Adipose tissue (tissue), 3 donors: ENCODE data around the gene SIVA1. TPM values are rescaled to one million over a fixed set of nuclear protein-coding genes. Genes with fewer than 3 reads are reported as not detected.
"Not testable (repeated sequence)": the region's sequence is repeated elsewhere in the genome, so short reads cannot be mapped to it uniquely, and the experiment has no call there.

ENCODE experiments used
- H3K27ac ChIP-seq: one replicate; pipeline ENCODE4 v1.5.1; 2013; ENCODE audit warnings: low read depth, low read length
- WGBS, 3 donors: extraction: QIAGEN DNeasy Blood & Tissue Kit; methylation state at CpG; one replicate each; pipeline ENCODE4 v1.1.7; 2013; 5-methylcytosine and 5-hydroxymethylcytosine counted together
- polyA plus RNA-seq, 3 donors: library from polyadenylated mRNA; stranded (reverse); fragments of 200-250 nt; gene quantifications; one replicate each; pipeline ENCODE4 v1.2.3, GENCODE V29; 2013
- donor health status: healthy with polysubstance abuse.
- donor health status: Bipolar disorder and iron deficiency.
- donor health status: healthy.

Gene SIVA1
- polyA plus RNA-seq, 3 donors: 148 to 213 (median 182) TPM

DNA sequence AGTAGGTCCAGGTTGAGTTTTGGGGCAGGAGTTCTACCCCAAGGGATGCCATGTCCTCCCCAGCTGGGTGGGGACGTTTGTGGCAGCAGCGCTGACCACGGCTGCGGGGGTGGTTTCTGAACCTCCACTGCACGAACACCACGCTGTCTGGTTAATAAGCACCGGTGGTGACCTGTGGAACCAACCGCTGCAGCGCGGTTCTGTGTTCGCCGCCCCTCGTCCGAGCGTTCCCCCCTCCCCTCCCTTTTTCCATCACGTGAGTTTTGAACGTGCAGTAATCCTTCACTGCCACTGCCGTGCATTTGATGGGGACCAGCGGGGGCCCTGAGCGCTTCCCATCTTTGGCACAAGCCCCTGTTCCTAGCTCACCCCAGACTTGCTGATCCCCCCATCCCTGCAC is 35.3 kb upstream of the SIVA1 start:
- no peak overlapping the region for H3K27ac ChIP-seq
- 72 to 81% (median 80%) methylated on average over 20 of the region's 20 CpGs for WGBS, 3 donors

DNA sequence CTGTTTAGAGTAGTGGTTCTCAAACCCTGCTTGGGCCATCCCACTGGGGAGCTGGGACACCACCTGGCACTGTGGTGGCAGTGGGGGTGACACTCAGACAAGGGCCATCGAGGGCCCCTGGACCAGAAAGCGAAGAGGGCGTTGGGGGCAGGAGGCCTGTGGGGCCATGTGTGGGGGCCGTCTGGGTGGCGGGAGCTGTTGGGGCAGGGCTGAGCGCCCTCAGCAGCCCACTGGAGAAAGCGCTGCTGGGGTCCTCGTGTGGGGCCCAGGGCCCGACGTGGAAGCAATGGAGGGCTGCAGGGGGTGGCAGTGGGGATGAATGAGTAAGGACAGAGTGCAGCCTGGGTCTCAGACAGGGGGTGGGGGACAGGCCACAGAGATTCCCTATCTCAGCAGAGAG is 34.8 kb upstream of the SIVA1 start:
- H3K27ac ChIP-seq: no peak overlapping the region

DNA sequence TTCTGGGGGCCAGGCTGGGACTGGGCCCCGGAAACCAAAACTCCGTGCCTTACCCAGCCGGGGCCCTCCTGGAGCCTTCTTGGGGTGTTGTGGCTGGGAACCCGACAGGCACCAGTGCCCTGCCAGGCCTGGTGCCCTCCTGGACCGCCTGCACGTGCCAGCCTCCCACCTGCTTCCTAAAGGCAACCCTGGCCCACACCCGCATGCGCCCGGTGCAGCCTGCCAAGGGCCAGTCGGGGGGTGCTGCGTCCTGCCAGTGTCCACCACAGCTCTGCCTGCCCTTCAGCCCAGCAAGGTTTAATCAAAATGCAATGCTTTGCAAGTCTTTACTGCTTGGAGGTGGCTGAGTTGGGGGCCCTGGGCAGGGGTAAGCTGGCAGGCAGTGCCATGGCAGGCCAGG is 34.1 kb upstream of the SIVA1 start:
- WGBS, 3 donors: 86 to 92% (median 87%) methylated on average over 11 of the region's 11 CpGs
- no peak overlapping the region for H3K27ac ChIP-seq

More for the DNA sequence above, 34.8 kb upstream of the SIVA1 start:
- 86 to 91% (median 89%) methylated on average over 10 of the region's 10 CpGs for WGBS, 3 donors

DNA sequence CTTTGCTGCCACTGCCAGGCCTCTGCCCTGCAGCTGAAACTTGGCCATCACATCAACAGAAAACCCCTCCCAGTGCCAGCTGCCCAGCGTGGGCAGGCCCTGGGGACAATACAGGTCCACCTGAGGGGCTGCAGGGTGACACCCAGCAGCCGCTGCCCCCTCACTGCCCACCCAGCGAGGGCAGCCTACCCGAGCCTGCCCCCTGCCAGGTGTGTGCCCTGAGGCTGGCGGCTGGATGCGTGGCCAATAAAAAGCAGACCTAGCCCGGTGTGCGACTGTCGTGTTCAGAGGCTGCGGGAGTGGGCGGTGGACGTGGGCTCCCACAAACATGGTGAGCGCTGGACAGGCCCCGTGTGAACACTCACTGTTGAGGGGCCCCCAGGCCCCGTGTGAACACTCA is 33.6 kb upstream of the SIVA1 start:
- no peak overlapping the region for H3K27ac ChIP-seq
- 92 to 96% (median 93%) methylated on average over 15 of the region's 15 CpGs for WGBS, 3 donors

DNA sequence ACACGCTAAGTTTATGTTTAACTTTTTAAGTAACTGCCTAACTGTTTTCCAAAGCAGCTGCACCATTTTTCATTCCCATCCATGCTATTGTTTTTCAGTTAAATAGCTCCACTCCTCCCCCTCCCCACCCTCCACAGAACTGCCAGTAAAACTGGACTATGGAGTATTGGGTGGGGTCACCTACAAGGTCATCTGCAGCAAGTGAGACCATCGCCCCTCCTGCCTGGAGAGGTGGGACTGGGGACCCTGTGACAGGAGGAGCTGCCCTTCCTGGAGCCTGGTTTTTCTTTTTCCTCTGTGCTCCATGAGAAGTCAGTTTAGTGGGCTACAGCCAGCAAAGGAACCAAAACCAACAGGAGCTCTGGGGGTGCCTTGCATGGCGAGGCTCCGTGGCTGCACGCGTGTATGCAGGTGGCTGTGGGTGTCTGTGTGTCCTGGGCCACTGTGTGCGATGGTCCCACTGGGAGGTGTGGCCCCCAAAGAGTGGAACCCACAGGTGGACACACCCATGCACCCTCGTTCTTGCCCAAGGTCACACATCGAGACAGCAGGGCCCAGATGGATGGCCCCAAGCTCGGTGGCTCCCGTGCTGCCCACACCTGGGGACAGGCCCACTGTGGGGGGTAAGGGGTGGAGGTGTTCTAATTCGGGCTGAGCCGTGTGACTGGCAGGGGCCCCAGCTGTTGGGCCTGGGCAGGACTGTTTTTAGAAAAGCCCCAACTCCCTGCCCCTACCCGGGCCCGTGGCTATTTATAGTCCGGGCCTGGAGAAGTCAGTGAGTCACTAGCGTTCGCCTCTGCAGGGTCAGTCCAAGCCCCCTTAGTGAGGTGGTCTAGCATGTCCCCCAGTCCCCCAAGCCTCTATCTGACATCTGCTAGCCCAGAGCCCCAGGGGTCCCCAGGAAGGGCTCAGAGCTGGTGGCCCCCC is 31.2 kb upstream of the SIVA1 start:
- H3K27ac ChIP-seq: no peak overlapping the region
- 83 to 84% (median 84%) methylated on average over 18 of the region's 18 CpGs for WGBS, 3 donors

DNA sequence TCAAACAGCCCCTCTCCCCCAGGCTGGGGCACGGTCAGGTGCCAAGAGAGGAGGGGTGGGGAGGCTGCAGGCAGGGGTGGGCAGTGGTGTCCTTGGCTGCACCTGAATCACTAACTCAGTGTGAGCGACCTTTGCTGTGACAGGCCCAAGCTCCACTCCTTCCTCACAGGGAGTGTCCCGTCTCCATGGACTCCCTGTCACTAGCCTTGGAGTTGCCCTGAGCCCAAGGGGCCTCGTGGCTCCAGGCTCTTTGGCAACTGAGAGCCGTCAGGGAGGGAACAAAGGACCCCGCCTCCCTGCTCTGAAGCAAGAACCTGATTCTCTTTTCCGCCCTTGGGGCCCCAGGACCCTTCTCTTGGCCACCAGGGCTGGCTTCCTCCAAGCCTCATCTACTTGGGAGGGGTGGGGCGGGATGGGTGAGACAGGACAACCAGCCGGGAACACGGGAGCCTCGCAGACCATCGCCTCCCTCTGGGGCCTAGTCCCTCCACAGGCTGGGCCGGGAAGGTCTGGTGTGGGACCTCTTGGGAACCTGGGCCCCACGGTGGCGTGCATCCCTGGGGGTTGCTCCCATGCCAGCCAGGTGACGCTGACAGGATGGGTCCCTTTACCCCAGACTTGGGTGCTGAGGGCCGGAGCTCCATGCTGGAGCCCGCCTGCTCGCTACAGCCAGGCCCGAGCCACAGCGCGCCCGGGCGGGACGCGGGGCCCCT is 29.9 kb upstream of the SIVA1 start:
- no peak overlapping the region for H3K27ac ChIP-seq
- 40 to 47% (median 44%) methylated on average over 26 of the region's 26 CpGs for WGBS, 3 donors

DNA sequence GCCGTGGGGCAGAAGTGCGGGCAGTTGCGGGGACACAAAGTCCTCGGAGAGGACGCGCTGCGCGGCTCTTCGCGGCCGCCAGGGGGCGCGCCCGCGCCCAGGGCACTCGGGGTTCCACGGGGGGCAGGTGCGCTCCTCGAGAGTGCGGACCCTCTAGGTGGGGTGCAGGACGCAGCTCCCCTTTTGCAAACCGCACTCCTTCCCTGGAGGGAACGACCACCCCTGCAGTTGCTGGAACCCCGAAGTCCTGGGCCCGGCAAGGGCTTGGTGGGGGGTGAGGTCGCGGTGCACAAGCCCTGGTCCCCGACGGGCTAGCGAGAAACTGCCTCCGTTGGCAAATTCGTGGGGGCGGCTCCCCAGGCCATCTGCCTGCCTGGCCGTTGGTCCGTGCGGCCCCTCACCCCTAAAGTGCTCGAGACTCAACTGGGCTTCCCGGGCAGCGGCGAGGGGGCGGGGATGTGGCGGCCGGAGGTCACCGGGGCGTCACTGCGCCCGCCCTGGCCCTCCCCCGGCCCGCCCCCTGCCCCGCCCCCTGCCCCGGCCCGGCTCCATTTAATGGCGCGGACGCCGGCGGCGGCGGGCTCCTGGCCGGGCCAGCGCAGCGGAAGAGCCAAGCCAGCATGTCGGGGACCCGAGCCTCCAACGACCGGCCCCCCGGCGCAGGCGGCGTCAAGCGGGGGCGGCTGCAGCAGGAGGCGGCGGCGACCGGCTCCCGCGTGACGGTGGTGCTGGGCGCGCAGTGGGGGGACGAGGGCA is 29.1 kb upstream of the SIVA1 start, which contains the start of gene ADSS1:
ADSS1 (plus strand) TSS at position 579 of the 756 bp plus-strand sequence; CDS start at position 621, 42 bp downstream.
- 0 to 1% (median 1%) methylated on average over 54 to 82 of the region's 82 CpGs for WGBS, 3 donors
- H3K27ac ChIP-seq: no peak within 1 kb of the TSS

DNA sequence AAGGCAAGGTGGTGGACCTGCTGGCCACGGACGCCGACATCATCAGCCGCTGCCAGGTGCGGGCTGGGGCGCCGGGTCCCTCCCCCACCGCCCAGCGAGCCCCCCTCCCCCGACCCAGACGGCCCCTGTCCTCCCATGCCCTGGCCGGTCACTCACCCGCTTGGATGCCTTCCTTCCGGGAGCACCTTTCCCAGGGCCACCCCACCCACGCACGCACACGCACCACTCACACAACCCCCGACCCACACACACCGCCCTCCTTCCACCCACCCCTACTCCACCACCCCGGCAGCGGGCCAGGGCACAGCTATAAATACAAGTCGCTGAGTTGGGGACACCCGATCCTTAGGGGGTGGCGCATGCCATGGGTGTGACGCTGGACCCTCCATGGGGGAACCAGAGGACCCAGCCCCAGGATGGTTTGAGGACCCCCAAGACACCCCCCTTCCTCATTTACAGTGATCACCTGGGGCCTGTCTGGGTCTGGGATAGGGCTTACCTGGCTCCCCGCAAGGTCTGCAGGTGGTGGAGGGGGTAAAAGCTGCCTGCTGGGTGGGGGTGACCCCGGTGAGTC is 28.5 kb upstream of the SIVA1 start:
- no peak overlapping the region for H3K27ac ChIP-seq
- 2 to 8% (median 3%) methylated on average over 26 to 27 of the region's 27 CpGs for WGBS, 3 donors

DNA sequence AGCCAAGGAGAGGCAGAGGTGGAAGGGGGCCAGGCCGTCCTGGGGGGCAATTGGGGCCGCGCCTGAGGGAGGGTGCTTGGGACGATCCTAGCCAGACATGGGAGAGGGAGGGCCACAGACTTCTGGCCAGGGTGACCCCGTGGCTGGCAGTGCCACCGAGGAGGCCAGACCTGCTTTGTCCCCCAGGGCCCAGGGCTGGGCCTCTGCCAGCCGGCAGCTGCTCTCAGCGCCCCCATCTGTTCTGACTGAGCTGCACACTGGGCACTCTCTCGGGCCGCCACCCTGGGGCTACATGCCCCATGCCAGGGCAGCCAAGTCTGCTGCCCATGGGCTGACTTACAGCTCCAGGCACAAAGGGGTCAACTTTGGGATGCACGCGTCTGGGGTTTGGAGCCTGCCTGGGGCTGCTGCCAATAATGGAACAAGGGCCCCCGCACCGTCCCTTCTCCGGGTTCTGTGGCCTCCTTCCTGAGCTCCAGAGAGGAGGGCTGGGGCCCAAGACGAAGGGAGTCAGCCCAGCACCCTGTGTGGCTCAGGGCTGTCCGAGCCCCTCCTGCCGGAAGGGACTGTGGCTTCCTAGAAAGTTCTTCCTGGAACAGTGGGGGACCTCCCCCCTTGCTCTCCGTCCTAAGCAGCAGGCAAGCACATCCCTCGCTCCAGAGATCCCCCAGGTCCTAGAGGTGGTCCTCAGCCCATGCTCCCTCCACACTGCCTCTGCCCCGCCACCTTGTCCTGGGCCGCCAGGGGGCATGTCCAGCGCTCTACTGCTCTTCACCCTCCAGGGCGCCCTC is 27.8 kb upstream of the SIVA1 start:
- H3K27ac ChIP-seq: no peak overlapping the region

DNA sequence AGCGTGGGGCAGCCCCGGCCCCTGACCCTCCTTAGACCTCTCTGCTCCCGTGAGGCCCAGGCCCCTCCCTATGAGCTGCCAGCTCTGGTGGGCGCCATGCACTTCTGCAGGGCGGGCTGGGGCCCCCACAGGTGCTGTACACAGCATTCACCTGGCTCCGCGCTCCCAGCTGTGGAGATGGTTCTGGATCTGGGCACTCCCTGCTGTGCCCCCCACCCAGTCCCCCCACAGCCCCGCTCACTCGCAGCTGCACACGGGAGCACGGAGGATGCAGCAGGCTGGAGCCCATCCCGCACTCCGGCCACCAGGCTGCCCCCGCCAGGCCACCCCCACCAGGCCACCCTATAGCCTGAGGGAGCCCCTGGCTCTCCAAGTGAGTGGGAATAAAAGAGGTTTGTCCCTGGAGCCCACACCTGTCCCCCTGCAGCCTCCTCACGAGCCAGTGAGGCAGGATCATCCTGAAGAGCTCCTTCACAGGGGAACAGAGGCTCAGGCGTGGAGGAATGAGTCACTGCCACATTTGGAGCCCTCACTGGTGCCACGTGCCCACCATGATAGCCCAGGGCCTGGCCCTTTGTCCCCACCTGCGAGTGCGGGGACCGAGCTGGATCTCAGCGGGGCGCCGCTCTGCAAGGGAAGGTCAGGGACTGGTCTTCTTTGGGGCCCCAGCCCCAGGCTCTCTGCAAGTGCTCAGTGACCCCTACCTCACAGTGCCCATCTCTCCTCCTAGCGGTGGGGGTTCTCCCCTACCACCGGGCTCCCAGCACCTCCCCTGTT is 27.0 kb upstream of the SIVA1 start:
- no peak overlapping the region for H3K27ac ChIP-seq
- 72 to 85% (median 84%) methylated on average over 25 of the region's 25 CpGs for WGBS, 3 donors

More for the DNA sequence above, 27.8 kb upstream of the SIVA1 start:
- WGBS, 3 donors: 27 to 58% (median 34%) methylated on average over 17 to 24 of the region's 24 CpGs

DNA sequence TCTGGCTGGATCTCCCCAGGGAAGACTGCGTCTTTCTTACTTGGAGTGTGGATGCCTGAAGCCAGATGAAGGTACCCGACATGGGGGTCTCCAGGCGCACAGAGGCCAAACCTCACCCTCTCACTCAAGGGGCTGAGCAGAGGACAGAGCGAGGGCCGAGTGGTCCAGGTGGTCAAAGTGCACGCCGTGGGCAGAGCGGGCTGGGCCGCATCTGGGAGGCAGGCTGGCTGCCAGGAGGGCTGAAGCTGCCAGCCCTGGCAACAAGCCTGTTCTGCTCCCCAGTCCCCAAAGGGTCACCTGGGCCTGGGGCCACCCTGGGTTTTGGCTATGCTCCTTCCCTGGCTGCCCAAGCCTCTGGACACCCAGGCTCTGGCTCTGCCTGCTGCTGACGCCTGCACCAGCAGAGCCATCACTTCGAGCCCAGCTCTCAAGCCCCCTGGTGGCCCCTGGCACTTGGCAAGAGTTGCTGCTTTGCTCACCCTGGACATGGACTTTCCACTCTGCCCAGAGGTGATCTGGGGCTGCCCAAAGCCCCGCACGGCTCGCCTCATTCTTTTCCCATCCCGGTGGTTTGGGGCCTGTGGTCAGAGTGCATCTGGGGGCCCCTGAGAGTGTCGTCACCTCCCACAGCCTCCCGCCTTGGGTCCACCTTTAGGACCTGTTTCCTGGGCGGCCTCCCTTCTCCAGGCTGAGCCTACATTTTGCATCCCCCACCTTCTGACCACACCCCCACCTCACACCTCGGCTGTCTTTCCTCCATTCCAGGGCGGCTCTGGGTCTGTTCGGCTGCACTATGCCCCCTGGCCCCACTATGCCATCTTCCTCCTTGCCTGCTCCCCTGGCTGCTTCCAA is 26.1 kb upstream of the SIVA1 start:
- H3K27ac ChIP-seq: no peak overlapping the region
- WGBS, 3 donors: 60 to 72% (median 62%) methylated on average over 21 of the region's 21 CpGs

DNA sequence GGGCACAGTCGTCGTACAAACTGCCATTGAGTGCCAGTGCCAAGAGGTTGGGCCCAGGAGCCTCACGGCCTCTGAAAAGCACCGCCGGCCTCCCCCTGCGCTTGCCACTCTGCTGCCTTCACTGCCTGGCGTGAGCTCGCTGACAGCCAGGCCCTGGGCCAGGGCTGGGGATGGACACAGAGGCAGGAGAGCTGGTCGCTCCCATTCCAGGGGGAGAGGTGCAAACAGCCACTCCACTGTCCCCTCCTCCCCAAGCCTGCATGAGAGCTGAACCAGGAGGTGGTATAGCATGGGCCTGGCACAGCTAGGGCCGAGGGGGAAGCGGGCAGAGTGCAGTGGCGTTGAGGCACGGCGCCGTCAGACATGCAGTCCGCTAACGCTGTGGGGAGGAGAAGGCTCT is 24.3 kb upstream of the SIVA1 start:
- 89 to 96% (median 95%) methylated on average over 15 to 17 of the region's 17 CpGs for WGBS, 3 donors
- H3K27ac ChIP-seq: no peak overlapping the region

DNA sequence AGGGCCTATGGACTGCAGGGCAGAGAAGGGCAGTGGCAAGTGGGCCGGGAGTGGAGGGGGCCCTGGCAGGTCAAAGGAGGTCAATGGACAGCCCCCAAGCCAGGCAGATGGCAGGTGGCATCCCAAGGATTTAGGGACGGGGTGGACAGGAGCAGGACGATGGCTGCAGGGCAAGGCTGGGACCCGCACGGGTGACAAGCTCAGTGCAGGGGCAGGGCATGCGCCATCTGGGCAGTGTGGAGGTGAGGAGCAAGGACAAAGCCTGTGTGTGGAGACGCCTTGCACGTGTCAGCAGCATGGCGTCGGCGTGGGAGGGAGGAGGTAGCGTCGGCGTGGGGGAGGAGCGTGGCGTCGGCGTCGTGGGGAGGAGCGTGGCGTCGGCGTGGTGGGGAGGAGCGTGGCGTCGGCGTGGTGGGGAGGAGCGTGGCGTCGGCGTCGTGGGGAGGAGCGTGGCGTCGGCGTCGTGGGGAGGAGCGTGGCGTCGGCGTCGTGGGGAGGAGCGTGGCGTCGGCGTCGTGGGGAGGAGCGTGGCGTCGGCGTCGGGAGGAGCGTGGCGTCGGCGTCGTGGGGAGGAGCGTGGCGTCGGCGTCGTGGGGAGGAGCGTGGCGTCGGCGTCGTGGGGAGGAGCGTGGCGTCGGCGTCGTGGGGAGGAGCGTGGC is 23.6 kb upstream of the SIVA1 start:
- 92 to 97% (median 94%) methylated on average over 37 to 66 of the region's 73 CpGs for WGBS, 3 donors
- not testable (repeated sequence) for H3K27ac ChIP-seq

DNA sequence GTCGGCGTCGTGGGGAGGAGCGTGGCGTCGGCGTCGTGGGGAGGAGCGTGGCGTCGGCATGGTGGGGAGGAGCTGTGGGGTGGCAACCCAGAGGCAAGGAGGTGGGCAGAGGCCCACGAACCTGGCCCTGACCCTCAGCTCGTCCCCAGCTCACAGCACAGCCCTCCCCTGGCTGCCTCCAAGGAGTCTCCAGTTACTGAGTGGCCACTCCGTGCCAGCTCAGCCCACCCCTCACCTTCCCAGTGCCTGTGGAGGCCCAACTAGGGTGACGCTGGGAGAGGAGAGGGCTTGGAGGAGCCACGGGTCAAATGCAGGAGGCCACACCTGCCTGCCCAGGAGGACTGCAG is 23.1 kb upstream of the SIVA1 start:
- H3K27ac ChIP-seq: no peak overlapping the region
- 83 to 90% (median 88%) methylated on average over 8 to 16 of the region's 16 CpGs for WGBS, 3 donors

DNA sequence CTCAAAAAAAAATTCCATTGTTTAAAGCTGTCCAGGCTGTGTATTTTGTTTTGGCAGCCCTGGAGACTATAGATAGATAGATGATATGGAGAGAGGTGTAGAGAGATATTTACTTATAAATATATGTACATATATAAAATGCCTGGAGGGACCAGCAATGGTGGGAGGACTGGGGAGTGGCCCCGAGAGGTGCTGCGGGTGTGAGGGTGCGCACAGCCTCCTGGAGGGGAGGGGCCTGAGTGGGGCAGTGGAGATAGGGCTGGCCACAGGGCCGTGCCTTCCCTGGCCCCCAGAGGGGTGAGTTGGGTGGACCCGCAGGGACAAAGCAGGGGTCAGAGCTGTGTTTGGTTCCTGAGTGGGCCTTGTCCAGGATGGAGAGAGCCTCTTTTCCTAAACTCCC is 22.5 kb upstream of the SIVA1 start:
- H3K27ac ChIP-seq: no peak overlapping the region
- WGBS, 3 donors: 83 to 89% (median 86%) methylated on average over 5 of the region's 5 CpGs
